ENCODE results near the gene ADSS1. TPM values are rescaled to one million over a fixed set of nuclear protein-coding genes. Genes with fewer than 3 reads are reported as not detected.

Gene ADSS1
- total and polyA plus RNA-seq, 3 experiments from 2014 or later, result 1.4 to 1.6 (median 1.5) TPM

DNA sequence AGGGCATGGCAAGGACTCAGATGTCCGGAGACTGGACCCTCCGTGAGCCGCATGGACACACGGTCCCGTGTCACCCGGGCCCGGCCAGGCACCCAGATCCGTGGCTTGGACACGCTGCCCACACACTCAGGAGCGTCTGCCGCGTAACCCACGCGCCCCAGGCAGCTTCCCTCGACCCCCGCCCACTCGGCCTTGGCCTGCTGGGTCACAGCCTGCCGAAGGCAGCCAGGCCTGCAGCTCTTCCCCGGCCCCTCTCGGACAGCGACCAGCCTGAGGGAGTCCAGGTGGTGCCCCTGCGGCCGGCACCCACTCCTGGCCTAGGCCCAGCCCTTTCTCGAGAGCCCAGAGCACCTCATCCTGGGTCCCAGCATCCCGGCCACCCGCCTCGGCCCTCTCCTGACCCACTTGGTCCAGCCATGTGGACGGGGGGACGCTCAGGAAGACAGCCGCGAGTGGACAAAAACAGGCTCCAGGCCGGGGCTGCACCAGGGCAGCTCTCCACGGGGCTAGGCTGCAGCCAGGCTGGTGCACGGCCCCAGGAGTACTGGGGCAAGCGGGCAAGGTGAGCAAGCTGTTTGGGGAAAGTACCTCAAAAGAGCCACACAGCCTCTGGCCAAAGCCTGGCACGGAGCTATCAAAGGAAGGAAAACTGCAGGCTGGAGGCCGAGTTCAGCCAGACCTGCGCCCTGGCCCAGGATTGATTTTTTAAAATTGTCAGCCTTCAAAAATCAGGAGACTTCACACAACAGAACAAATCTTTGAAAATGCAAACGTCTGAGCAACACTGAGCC is 65.0 kb downstream of the ADSS1 start:
- ChIA-PET CTCF (interaction anchor here (1.2 kb wide), 1 partner anchor 21 kb away, joined by 5 read pairs; no protein-coding TSS in a partner anchor), POLR2A (no interaction called here)
- H3K4me1 ChIP-seq (ENCODE audit: insufficient read depth, low read length), result peaks cover 25% of the 10 kb centered on the region
- no peaks in the 10 kb centered on the region for H3K27me3 ChIP-seq (ENCODE audit: insufficient read depth, low read length, poor library complexity, severe bottlenecking)
- H3K9me3 Mint-ChIP-seq, result no peaks in the 10 kb centered on the region
- no peak overlapping the region for H3K27ac ChIP-seq (ENCODE audit: low read depth, low read length)
- H3K27me3 Mint-ChIP-seq, result no peaks in the 10 kb centered on the region
- H3K4me3 Mint-ChIP-seq, result no peak overlapping the region
- no peaks in the 10 kb centered on the region for H3K9me3 ChIP-seq (ENCODE audit: low read length)
- H3K4me1 Mint-ChIP-seq, result peaks cover 19 to 59% (median 26%) of the 10 kb centered on the region in 3 donors
- H3K36me3 ChIP-seq (ENCODE audit: insufficient read depth, low read length), result peaks cover 4% of the 10 kb centered on the region
- peak overlapping the region in 2 of 8 donors; percentile 21 to 54 for H3K27ac Mint-ChIP-seq
- no peak for DNase-seq
- H3K4me3 ChIP-seq (ENCODE audit: low read length), result no peak overlapping the region
- peaks cover 0 to 21% (median 0%) of the 10 kb centered on the region in 3 donors for H3K36me3 Mint-ChIP-seq

GRCh38 chr14:104789752-104790743 is 66.0 kb downstream of the ADSS1 start:
- Mint-ChIP-seq H3K4me3 (no peak overlapping the region), H3K36me3 (peaks cover 0 to 22% (median 0%) of the 10 kb centered on the region in 3 donors), H3K4me1 (peaks cover 25 to 65% (median 32%) of the 10 kb centered on the region in 3 donors), H3K9me3 (no peaks in the 10 kb centered on the region), H3K27me3 (no peaks in the 10 kb centered on the region), H3K27ac (peak overlapping the region in 1 of 8 donors; percentile 54)
- Histone ChIP-seq H3K27ac (ENCODE audit: low read depth, low read length) (no peak overlapping the region), H3K4me3 (ENCODE audit: low read length) (no peak overlapping the region), H3K27me3 (ENCODE audit: insufficient read depth, low read length, poor library complexity, severe bottlenecking) (no peaks in the 10 kb centered on the region), H3K9me3 (ENCODE audit: low read length) (no peaks in the 10 kb centered on the region), H3K36me3 (ENCODE audit: insufficient read depth, low read length) (peaks cover 4% of the 10 kb centered on the region), H3K4me1 (ENCODE audit: insufficient read depth, low read length) (peaks cover 31% of the 10 kb centered on the region)
- POLR2A ChIA-PET, result no interaction called here
- no peak for DNase-seq
- CTCF ChIA-PET, result interaction anchor here (1.2 kb wide), 1 partner anchor 22 kb away, joined by 5 read pairs; no protein-coding TSS in a partner anchor

- DNase-seq, result no peak
- H3K27ac Mint-ChIP-seq, result peak overlapping the region in 4 of 8 donors; percentile 24 to 66 (median 56)
- Histone ChIP-seq H3K4me3 (ENCODE audit: low read length) (no peak overlapping the region), H3K4me1 (ENCODE audit: insufficient read depth, low read length) (peaks cover 37% of the 10 kb centered on the region), H3K27ac (ENCODE audit: low read depth, low read length) (no peak overlapping the region), H3K27me3 (ENCODE audit: insufficient read depth, low read length, poor library complexity, severe bottlenecking) (no peaks in the 10 kb centered on the region), H3K9me3 (ENCODE audit: low read length) (no peaks in the 10 kb centered on the region), H3K36me3 (ENCODE audit: insufficient read depth, low read length) (peaks cover 4% of the 10 kb centered on the region)
- no peaks in the 10 kb centered on the region for H3K9me3 Mint-ChIP-seq
- ChIA-PET CTCF (no interaction called here), POLR2A (interaction anchor here (0.9 to 1.7 kb wide), 2 partner anchors 9 to 34 kb away, joined by 3 to 5 read pairs; partner anchors contain the start of gene ZBTB42)
- H3K4me1 Mint-ChIP-seq, result peaks cover 29 to 64% (median 32%) of the 10 kb centered on the region in 3 donors
- no peaks in the 10 kb centered on the region for H3K27me3 Mint-ChIP-seq
- peak overlapping the region in 2 of 7 donors; percentile 17 to 80 for H3K4me3 Mint-ChIP-seq
- H3K36me3 Mint-ChIP-seq, result peaks cover 0 to 22% (median 0%) of the 10 kb centered on the region in 3 donors
Observed at GRCh38 chr14:104791425-104791824, 67.4 kb downstream of the ADSS1 start.

GRCh38 chr14:104792101-104792884 is 68.3 kb downstream of the ADSS1 start:
- Histone ChIP-seq H3K9me3 (ENCODE audit: low read length) (no peaks in the 10 kb centered on the region), H3K27ac (ENCODE audit: low read depth, low read length) (no peak overlapping the region), H3K4me3 (ENCODE audit: low read length) (no peak overlapping the region), H3K27me3 (ENCODE audit: insufficient read depth, low read length, poor library complexity, severe bottlenecking) (no peaks in the 10 kb centered on the region), H3K4me1 (ENCODE audit: insufficient read depth, low read length) (peaks cover 32% of the 10 kb centered on the region), H3K36me3 (ENCODE audit: insufficient read depth, low read length) (peaks cover 4% of the 10 kb centered on the region)
- peaks cover 0 to 22% (median 0%) of the 10 kb centered on the region in 3 donors for H3K36me3 Mint-ChIP-seq
- POLR2A ChIA-PET, result interaction anchor here (0.9 to 1.7 kb wide), 2 partner anchors 9 to 33 kb away, joined by 3 to 5 read pairs; partner anchors contain the start of gene ZBTB42
- H3K27me3 Mint-ChIP-seq, result no peaks in the 10 kb centered on the region
- CTCF ChIA-PET, result interaction anchor here (1.0 kb wide), 1 partner anchor 23 kb away, joined by 3 read pairs; no protein-coding TSS in a partner anchor
- no peaks in the 10 kb centered on the region for H3K9me3 Mint-ChIP-seq
- peak overlapping the region in 3 of 8 donors; percentile 64 to 93 (median 70) for H3K27ac Mint-ChIP-seq
- peak overlapping the region in 3 of 7 donors; percentile 53 to 90 (median 61) for H3K4me3 Mint-ChIP-seq
- no peak for DNase-seq
- peaks cover 30 to 65% (median 32%) of the 10 kb centered on the region in 3 donors for H3K4me1 Mint-ChIP-seq

- POLR2A ChIA-PET, result interaction anchor here (1.1 kb wide), 1 partner anchor 227 kb away, joined by 4 read pairs; the partner anchor contains the start of gene CDCA4
- Mint-ChIP-seq H3K27ac (peak overlapping the region in 7 of 8 donors; percentile 17 to 93 (median 75)), H3K36me3 (peaks cover 0 to 22% (median 0%) of the 10 kb centered on the region in 3 donors)
Observed at GRCh38 chr14:104792945-104793702, 69.1 kb downstream of the ADSS1 start.

DNA sequence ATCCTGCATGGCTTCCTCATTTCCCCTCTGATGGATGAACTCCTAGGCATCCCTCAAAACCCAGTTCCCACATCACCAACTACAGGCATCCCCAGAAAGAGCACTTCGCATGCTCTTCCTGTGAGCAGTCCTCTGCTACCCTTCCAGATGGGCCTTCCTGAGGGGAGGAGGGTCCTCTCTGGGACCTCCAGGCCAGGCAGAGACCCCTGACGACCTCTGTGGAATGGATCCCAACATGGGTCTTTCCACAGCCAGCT is 69.6 kb downstream of the ADSS1 start:
- Mint-ChIP-seq H3K27me3 (no peaks in the 10 kb centered on the region), H3K4me3 (peak overlapping the region; percentile 86 to 93 (median 88))
- POLR2A ChIA-PET, result interaction anchor here (1.1 kb wide), 1 partner anchor 227 kb away, joined by 4 read pairs; the partner anchor contains the start of gene CDCA4

More at GRCh38 chr14:104792945-104793702, 69.1 kb downstream of the ADSS1 start:
- peaks cover 31% of the 10 kb centered on the region for H3K4me1 ChIP-seq (ENCODE audit: insufficient read depth, low read length)
- no peak for DNase-seq
- no peak overlapping the region for H3K27ac ChIP-seq (ENCODE audit: low read depth, low read length)
- H3K27me3 ChIP-seq (ENCODE audit: insufficient read depth, low read length, poor library complexity, severe bottlenecking), result no peaks in the 10 kb centered on the region
- no peaks in the 10 kb centered on the region for H3K9me3 Mint-ChIP-seq
- H3K4me1 Mint-ChIP-seq, result peaks cover 30 to 62% (median 32%) of the 10 kb centered on the region in 3 donors
- H3K9me3 ChIP-seq (ENCODE audit: low read length), result no peaks in the 10 kb centered on the region
- no peaks in the 10 kb centered on the region for H3K27me3 Mint-ChIP-seq
- no peak overlapping the region for H3K4me3 ChIP-seq (ENCODE audit: low read length)
- peak overlapping the region; percentile 86 to 93 (median 88) for H3K4me3 Mint-ChIP-seq
- peaks cover 4% of the 10 kb centered on the region for H3K36me3 ChIP-seq (ENCODE audit: insufficient read depth, low read length)
- CTCF ChIA-PET, result interaction anchor here (1.0 to 1.1 kb wide), 2 partner anchors 23 to 24 kb away, joined by 3 read pairs; no protein-coding TSS in a partner anchor

More for the DNA sequence above, 69.6 kb downstream of the ADSS1 start:
- Histone ChIP-seq H3K9me3 (ENCODE audit: low read length) (no peaks in the 10 kb centered on the region), H3K27ac (ENCODE audit: low read depth, low read length) (no peak overlapping the region), H3K36me3 (ENCODE audit: insufficient read depth, low read length) (peaks cover 4% of the 10 kb centered on the region), H3K4me1 (ENCODE audit: insufficient read depth, low read length) (peaks cover 31% of the 10 kb centered on the region), H3K4me3 (ENCODE audit: low read length) (peak overlapping the region; percentile 52), H3K27me3 (ENCODE audit: insufficient read depth, low read length, poor library complexity, severe bottlenecking) (no peaks in the 10 kb centered on the region)
- H3K9me3 Mint-ChIP-seq, result no peaks in the 10 kb centered on the region
- CTCF ChIA-PET, result interaction anchor here (1.1 to 2.1 kb wide), 2 partner anchors 23 to 25 kb away, joined by 3 to 7 read pairs; no protein-coding TSS in a partner anchor
- peaks cover 0 to 22% (median 0%) of the 10 kb centered on the region in 3 donors for H3K36me3 Mint-ChIP-seq
- DNase-seq, result no peak
- H3K4me1 Mint-ChIP-seq, result peaks cover 31 to 62% (median 32%) of the 10 kb centered on the region in 3 donors
- peak overlapping the region in 6 of 8 donors; percentile 46 to 92 (median 79) for H3K27ac Mint-ChIP-seq
